Left colon (tissue), 2 donors: ENCODE measurements around the gene PRLHR. TPM values are rescaled to one million over a fixed set of nuclear protein-coding genes. Genes with fewer than 3 reads are reported as not detected.
A peak's percentile ranks its signal among the peaks of the same experiment; 100 is the strongest.
"Not testable (repeated sequence)": the region's sequence is repeated elsewhere in the genome, so short reads cannot be mapped to it uniquely, and the experiment has no call there.

Experiments
- ATAC-seq: fragments of 200-7000 bp; cut with Tn5 transposase; one replicate; pipeline ENCODE4 v1.9.1; 2020; ENCODE audit warnings: mild to moderate bottlenecking, moderate library complexity
- DNase-seq, 2 donors: peaks; one replicate each; pipeline ENCODE4 v3.0.0-alpha.2; 2020
- intact Hi-C, 2 donors: fragments of 100-400 bp; cut with DNase I in 1 of 2; cut with micrococcal nuclease in 1 of 2; formaldehyde crosslinking; loops; one replicate each; pipeline versions ENCODE4 v1.11.2 to v1.14.0; 2022; cut with DNase I, micrococcal nuclease
- long read RNA-seq: library from polyadenylated mRNA; unstranded; transcript quantifications from one replicate; pipeline ENCODE4 v2.0.0, GENCODE V29; 2021
- total RNA-seq, 2 donors: library from RNA; stranded (reverse); fragmentation: NEBNext Ultra II Directional; extraction: Animal tissue kit (Norgen Biotek cat#: 25700); gene quantifications; one replicate each; pipeline ENCODE4 v1.2.1, GENCODE V29; 2021
- donor health status: DM: no; HTN: no; CAD: no.
- donor health status: DM: yes; HTN: yes; CAD: no.

The PRLHR gene
- total RNA-seq = not detected
- long read RNA-seq = 0 reads

- peak in 1 of 2 donors; percentile 20 for DNase-seq
- intact Hi-C loops = no loop called here
- ATAC-seq = no peak
Observed at GRCh38 chr10:118595598-118596425, at the start of gene PRLHR. Gene PRLHR, minus strand, starts transcription at chr10:118595648. Its CDS starts 404 bp downstream, at chr10:118595244.

- intact Hi-C loops = no loop called here
- ATAC-seq (no peak), DNase-seq (no peak)
Observed at GRCh38 chr10:118642228-118642627, 46.8 kb upstream of the PRLHR start.

DNA sequence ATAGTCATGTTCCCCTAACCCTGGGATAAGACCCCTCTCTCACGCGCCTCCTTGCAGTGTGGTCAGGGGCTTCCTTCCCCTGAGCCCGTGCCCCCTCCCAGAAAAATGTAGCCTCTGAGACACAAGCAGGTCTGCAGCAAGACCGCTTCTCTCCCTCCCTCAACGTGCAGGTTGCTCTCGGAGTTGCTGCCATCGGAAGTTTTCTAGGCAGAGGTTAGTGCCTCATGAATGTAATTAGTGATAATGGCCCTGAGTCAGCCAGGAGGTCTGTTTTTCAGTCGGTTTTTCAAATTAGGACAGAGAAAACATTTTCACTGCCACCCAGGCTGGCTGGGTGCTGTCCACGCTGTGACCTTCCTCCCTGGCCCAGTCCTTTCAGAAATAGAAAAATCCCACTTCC is 43.2 kb upstream of the PRLHR start:
- DNase-seq (no peak), ATAC-seq (no peak)
- intact Hi-C loops = no loop called here

GRCh38 chr10:118635674-118636402 is 40.4 kb upstream of the PRLHR start:
- no peak for DNase-seq
- intact Hi-C loops = no loop called here
- ATAC-seq = no peak

- DNase-seq (no peak), ATAC-seq (no peak)
- intact Hi-C loops = no loop called here
Observed at GRCh38 chr10:118633786-118634185, 38.3 kb upstream of the PRLHR start.

DNA sequence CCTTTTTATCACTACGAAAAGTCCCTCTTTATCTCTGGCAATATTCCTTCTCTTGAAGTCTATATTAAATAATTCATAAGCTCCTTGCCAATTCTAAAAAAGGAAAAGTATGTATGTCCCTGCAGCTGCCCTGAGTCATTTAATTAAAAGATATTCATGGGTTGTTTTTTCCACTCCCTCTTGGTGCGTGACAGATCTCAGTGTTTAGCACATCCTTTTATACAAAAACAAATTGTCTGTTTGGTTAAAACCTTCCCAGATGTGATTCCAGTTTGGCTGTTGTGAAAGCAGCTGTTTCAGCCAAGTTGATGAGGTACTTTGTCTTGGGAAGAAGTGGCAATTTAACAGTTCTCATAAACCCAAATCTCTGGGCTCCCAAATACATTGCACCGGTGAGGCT is 33.8 kb upstream of the PRLHR start:
- intact Hi-C loops = no loop called here
- no peak for DNase-seq
- ATAC-seq = no peak

DNA sequence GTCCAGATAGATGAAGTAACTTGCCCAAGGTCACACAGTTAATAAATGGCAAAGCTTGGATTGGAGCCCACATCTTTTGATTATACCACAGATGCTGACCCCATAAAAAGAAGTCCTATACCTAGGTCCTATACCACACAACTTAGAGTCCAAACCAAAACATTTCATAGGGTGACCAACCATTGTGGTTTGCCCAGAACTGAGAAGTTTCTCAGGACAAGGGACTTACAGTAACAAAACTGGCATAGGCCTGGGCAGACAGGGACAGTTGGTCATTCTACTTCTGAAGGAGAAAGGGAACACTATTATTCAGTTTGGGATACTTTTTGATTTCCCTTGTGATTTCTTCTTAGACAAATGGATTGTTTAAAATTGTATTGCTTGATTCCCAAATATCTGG is 32.9 kb upstream of the PRLHR start:
- ATAC-seq (no peak), DNase-seq (no peak)
- intact Hi-C loops = no loop called here

DNA sequence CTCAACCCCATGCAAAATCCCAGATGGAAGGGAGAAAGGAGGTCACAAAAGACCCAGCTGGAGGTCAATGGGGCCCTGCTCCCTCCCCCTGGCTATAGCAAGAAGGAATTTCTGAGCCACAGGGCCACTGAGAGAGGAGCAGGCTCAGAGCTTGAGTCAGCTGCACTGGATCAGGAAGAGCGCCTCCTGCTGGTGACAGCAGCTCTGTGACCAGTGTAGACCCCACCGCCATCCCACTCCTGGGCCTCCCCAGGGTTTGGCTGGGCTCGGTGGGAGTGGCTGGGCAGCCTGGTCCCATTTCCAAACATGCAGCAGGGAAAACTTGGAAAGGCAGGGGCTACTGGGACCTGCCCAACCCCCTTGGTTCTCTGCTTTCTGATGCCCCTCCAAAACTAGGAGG is 31.5 kb upstream of the PRLHR start:
- no peak for DNase-seq
- intact Hi-C loops = no loop called here
- ATAC-seq = no peak

DNA sequence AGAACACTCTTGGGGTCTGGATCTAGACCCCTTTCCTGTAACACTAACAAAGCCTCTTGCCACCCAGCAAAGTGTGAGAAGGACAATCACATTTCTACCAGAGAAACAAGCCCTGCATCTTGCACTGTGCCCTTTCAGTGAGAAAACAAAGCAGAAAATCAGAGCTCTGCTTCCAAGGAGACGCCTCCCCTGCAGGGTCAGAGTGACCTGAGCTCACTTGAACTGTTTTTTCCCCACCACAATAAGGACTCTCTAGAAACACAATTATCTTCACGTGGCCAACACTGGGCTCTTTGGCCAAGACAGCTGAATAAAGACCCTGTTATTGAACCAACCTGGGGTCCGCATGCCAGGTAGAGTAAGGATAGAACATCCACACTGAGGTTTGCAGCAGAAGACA is 30.1 kb upstream of the PRLHR start:
- no peak for ATAC-seq
- DNase-seq = no peak
- intact Hi-C loops = no loop called here

GRCh38 chr10:118624747-118625146 is 29.3 kb upstream of the PRLHR start:
- intact Hi-C loops = no loop called here
- DNase-seq (no peak), ATAC-seq (no peak)

DNA sequence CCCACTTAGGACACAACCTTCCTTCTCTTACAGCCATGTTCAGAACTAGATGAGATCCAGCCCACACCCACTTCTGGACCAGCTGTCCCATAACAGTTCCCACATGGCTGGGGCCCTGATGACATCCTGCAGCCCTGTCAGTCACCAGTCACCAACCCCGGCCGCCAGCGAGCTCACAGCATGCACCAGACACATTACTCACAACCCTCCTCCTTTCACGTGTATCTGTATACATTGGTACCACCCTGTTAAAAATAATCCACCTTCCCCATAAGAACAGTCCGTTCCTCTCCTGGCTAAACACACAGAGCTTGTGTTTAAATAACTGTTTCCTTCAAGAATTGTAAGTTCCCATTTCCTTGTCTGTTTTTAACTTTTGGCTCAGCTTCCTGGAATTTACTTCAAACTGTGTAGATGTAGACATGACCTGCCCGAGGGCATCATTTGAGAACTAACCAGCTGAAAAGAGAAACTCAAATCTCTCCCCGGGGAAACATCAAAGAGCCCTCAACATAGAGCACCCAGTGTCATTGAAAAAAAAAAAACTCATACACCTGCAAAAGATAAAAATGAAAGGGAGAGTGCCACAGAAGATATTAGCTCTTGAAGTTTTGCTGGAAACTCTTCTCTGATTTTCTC is 26.0 kb upstream of the PRLHR start:
- intact Hi-C loops = no loop called here
- DNase-seq = no peak
- no peak for ATAC-seq

- ATAC-seq, DNase-seq, intact Hi-C loops: not testable (repeated sequence)
Observed at GRCh38 chr10:118613863-118614262, 18.4 kb upstream of the PRLHR start.

DNA sequence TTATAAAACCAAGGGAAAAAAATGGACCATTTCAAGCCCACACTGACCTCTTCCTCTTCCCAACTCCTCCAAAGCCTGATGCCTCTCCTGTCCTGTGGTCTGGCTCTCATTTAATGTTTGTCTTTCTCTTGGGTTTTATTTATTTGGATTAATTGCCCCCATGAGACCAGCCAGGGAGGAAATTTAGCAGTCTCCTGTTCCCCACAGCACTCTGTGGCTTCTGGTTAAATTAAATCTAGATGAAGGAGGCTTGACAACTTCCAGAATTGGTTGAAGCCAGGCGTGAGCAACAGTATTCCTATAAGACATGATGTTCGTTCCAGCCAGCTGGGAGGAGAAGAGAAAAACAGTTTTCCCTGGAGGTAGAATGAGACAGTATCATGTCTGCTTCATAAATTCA is 15.1 kb upstream of the PRLHR start:
- intact Hi-C loops = no loop called here

DNA sequence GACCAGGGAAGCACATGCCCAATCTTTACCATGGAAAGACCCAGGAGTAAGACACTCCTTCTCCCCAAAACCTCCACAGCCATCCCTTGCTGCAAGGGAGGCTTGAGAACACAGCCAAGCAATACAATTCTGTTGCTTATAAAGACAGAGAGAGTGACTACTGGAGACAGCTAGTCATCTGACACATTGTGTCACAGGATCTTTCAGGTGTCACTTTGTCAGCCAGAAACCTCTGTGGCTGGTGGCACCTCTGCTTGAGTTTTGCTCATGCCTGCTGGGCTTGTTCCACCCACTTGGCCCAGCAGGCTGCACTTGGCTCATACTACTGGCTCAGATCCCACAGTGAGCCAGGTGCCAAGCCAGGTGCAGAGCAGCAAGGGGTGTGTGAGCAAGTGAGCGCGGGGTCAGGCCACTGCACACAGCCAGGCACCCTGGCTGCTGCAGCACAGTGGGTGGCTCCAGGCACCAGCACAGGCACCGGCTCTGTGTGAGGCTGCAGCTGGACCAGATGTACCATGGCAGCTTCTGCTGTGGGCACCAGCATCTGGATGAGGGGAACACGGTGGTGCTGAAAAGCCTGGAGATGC is 12.4 kb upstream of the PRLHR start:
- DNase-seq (no peak), ATAC-seq (no peak)
- intact Hi-C loops = no loop called here

More for the DNA sequence above, 15.1 kb upstream of the PRLHR start:
- ATAC-seq (no peak), DNase-seq (no peak)

- ATAC-seq = no peak
- DNase-seq = no peak
- intact Hi-C loops = no loop called here
Observed at GRCh38 chr10:118605694-118606093, 10.2 kb upstream of the PRLHR start.

DNA sequence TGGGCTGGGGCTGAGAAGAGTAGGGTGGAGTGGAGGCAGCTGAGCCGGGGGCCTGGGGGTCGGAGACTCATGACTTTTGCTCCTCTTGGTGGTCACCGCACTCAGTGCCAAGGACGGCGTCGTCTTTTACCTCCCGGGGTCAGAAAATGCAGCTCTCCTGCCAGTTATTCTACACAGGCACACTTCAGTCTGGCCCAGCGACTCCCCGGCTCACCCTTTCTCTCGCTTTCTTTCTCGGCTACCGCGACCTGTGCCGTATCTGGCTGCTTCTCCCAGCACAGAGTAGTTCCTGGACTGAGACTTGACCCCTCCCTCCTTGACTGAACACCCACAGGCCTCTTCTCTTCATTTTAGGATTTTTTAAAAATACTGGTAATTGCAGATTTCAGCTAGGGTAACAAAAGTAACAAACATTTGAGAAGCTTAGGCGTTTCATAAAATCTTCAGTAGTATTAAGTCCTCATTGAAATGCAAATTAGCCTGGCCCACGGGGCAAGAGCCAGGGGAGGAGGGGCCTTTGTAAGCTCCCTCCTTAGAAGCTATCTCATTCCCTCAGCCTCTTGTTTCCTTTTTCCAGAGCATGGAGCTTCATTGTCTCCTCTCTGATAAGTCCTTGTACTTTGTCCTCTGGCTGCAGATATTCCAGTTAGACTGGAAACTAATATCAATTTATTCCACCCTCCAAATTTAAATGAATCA is 1.1 kb upstream of the PRLHR start:
- DNase-seq (no peak), ATAC-seq (no peak)
- intact Hi-C loops = no loop called here

DNA sequence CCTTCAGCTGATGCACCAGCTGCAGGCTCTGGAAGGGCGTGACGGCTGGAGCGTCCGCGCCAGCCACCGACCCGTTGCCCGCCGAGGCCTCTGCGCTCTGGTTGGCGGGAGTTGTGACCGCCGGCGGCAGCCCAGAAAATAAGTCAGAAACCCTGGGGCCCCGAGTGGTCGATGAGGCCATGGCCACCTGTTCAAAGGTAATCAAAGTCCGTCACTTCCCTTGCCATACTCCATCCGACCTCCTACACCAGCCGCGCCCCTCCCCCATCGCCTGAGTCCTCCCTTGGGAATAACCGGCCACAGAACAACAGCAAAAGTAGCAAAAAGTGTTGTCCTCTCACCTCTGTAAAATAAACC is 406 bp downstream of the PRLHR start:
- ATAC-seq (no peak), DNase-seq (no peak)
- intact Hi-C loops = no loop called here

DNA sequence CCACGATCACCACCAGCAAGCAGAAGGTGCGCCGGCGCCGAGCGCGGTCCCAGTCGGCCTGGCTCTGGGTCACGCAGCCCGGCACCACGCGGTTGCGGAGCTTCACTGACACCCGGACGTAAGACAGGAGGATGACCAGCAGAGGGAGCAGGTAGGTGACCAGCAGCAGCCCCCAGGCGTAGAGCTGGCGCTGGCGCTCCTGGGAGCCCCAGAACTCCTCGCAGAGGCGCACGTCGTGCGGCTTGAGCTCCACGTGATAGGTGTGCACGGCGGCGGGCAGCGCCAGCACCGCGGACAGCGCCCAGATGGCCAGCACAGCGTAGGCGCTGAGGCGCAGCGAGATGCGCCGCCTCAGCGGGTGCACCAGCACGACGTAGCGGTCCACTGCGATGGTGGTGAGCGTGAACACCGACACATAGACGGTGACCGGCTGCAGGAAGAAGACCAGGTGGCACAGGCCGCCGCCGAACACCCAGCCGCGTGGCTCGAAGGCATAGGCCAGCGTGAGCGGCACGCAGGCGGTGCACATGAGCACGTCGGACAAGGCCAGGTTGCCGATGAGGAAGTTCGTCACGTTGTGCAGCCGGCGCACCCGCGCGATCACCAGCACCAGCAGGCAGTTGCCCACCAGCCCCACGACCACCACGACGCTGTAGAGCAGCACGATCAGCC is 920 bp downstream of the PRLHR start:
- intact Hi-C loops = no loop called here
- DNase-seq (peak in 1 of 2 donors; percentile 14), ATAC-seq (peak; percentile 8)
